Retinal pigment epithelial cell (primary cell): ENCODE measurements around the gene SEMA3G.

ENCODE experiments used
- DNase-seq: peaks from one replicate; pipeline ENCODE4 v3.0.0-alpha.2; 2010; ENCODE audit warnings: low read depth
- H3K4me3 ChIP-seq: 2 replicates; pipeline ENCODE4 v1.5.1; 2011; ENCODE audit warnings: mild to moderate bottlenecking, low read length, control low read depth, moderate library complexity
- CTCF ChIP-seq: conservative IDR thresholded peaks from 2 replicates; pipeline ENCODE4 v1.5.1; 2011; ENCODE audit warnings: low read depth, low read length, control low read depth, inconsistent platforms

Gene SEMA3G

DNA sequence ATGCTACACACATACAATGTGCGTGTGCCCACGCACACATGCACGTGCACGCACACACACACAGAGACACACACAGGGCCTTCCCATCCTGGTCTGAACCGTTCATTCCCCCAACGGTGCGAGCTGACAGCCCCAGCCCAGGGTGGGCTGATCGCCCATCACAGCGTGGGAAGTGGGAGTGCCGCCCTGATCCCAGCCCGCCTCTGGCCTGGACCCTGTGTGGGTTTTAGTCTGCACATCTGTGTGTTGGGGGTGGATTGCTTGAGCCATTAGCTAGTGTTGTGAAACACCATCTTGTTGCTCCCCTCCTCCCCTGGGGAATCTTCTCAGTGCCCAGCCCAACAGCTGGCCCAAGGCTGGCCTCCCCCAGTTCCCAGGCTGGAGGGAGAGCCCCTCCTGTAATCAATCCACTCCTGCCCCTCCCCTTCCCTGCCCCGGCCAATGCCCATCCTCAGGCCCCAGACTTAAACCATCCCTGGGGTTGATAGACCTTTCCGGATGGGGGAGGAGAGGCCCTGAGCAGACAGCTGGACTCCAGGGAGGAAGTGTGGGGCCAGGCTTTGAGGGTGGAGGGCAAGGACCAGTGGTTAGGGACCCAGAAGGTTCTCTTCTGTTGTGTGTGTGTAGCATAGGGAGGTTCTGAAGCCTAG lies 8.3 kb downstream of the SEMA3G start:
- DNase-seq, result no peak
- no peak for TF ChIP-seq CTCF
- H3K4me3 ChIP-seq, result no peak overlapping the region

DNA sequence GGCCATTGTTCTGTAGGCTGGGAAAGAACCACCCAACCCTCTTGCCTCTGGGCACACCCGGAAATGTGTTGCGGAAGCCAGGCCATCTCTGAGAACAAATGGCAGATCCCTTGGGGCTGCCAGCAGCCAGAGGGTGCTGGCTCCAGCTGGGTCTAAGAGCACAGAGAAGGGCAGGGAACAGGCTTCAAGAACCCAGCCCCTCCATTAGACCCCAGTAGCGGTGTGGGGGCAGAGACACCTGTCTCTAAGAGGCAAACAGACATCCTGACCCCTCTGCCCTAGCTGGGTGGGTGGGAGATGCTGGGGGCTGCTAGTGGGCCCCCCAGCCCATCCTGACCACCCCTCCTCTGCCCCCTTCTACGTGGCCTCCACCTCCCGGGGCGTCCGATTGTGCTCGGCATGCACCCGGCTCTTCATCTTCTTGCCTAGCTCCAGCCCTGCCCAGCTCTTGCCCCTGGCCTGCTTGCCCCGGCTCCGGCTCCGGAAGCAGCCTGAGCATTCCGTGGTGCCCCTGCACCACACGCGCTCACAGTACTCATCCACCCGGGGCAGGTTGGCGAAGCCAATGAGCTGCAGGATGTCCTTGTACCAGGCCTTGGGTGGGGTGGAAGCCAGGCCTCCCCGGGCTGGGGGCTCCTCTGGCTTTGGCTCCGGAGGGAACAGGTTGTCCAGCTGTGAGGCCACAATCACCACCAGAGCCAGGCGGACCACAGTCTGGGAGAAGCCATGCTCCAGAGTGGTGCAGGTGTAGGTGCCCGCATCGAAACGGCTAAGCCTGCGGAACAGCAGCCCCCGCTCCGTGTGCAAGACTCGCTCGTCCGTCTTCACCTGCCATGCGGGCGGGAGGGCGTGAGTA lies 9.4 kb downstream of the SEMA3G start:
- H3K4me3 ChIP-seq, result no peak overlapping the region
- TF ChIP-seq CTCF, result no peak
- DNase-seq, result no peak

DNA sequence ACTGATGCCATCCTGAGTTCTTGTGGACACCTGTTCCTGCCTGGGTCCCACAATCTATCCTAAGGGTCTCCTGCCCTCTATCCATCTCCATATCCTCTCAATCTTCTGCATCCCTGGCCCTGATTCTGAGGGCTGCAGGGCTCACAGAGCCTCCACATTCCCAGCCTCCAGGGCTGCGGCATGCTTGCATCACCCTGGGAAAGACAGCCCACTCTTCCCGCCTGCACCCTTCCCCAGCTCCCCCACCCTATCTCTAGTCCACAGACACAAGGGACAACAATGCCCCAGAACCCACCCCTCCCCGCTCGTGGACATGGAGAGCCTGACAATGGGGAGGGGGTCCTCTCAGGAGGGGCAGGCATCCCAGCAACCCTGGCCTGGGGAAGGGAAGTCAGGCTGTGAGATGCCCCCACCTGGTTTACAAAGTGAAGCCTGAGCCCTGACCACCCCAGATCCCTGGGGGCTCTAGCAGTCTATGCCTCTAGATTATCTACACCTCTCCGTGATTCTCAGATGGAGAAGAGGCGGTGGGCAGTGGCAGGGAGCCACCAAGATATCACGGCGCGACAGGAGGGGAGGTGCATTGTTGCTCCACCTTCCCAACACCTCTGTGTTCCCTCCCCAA lies 10.3 kb downstream of the SEMA3G start:
- no peak for TF ChIP-seq CTCF
- no peak overlapping the region for H3K4me3 ChIP-seq
- no peak for DNase-seq

DNA sequence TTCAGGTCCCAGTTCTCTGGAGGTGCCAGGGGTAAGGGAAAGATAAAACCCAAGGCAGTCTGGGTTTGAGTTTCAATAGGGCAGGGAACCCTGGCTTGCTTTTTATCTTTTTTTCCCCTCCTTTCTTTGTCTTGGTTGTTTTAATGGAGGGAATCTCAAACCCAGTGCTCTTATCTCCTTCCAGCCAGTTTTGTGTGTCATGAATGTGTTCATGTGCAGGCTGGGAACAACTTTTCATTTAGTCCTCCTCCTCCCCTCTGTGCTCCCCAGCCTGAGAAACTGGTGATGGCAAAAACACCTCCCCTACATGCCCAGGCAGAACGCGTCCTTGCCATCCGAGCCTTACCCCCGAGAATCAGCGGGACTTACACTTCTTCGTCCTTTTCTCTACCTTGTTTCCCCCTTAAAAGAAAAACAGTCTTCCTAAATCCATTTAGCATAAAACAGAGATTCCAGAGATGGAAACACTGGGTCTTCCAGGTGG lies 10.9 kb downstream of the SEMA3G start:
- DNase-seq, result no peak
- no peak for TF ChIP-seq CTCF
- H3K4me3 ChIP-seq, result no peak overlapping the region

DNA sequence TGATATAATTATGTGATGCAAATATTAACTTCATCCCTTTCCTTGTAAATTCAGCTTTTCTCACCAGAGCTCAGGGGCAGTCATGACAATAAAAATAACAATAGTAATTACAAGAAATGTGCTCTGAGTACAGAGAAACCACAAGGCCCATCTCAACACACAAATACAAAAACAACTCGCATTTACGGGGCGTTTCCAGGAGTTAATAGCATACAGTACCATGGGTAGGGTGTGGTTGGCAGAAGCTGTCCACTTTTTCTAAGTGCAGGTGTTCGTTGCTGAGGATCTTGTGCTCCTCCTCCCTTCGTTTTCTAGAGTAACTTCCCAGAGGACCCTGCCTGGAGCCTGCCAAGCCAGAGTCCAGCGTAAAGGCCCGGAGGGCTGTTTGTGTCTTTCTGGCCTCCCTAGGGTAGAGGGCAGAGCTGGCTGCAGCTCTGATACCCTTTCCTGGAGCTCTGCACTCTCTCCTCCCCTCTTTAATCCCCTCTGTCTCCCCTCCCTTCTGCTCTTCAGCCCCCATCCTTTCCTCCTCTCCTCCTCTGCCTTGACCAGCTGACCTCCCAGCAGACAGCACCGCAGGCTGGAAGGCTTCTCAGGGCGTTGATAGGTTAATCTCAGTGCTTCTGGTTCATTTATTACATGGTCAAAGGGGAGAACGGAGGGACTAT lies 11.4 kb downstream of the SEMA3G start:
- TF ChIP-seq CTCF, result no peak

GRCh38 chr3:52432691-52433141 lies 12.2 kb downstream of the SEMA3G start:
- no peak for TF ChIP-seq CTCF
- DNase-seq, result no peak
- no peak overlapping the region for H3K4me3 ChIP-seq

More for the DNA sequence above, 11.4 kb downstream of the SEMA3G start:
- no peak overlapping the region for H3K4me3 ChIP-seq
- DNase-seq, result no peak
